Heart right ventricle (tissue), 12 donors: ENCODE data around the gene MTOR. TPM values are rescaled to one million over a fixed set of nuclear protein-coding genes. Genes with fewer than 3 reads are reported as not detected.

Experiments used
- polyA plus RNA-seq, 2 donors: library from polyadenylated mRNA; stranded (reverse); fragments of 200-250 nt; gene quantifications; one replicate each; pipeline ENCODE4 v1.2.3, GENCODE V29; 2013
- total RNA-seq, 10 donors: library from RNA; stranded (reverse); fragmentation: NEBNext Ultra II Directional in 3 of 10; extraction: Animal tissue kit (Norgen Biotek cat#: 25700) in 3 of 10; gene quantifications; one replicate each; pipeline versions ENCODE4 v1.2.1 to v1.2.4, GENCODE V29; 2021 to 2023
- donor health status: ischemic (EF 13 %, LVEDD 7.1; RV severe dilation, severe dysfunction).
- donor health status: healthy with polysubstance abuse.
- donor health status: DM: no; HTN: yes; CAD: no.
- donor health status: DM: no; HTN: no; CAD: no.
- donor health status: ischemic (EF 25% LVEDD 6.9; RV normal size, moderate dysfunction).
- donor health status: ischemic (EF 25% LVEDD 5.7; RV mildly dilated, moderate dysfunction).
- donor health status: healthy.
- donor health status: nonischemic (EF 11% LVEDD 7.7; RV severe dilation, severe dysfunction).
- donor health status: DM: yes; HTN: yes; CAD: no.
- donor health status: PGD.
- donor health status: ischemic (EF 29% LVEDD 5.4; RV normal size, mild dysfunction).
- donor health status: nonischemic (EF 23%, LVEDD 6.1; RV moderate dilation, normal function).

Gene MTOR
- total and polyA plus RNA-seq, 12 donors: 18.7 to 42.7 (median 36.3) TPM

Other genes starting within 250 kb of the MTOR start
- gene TARDBP, start 249.9 kb downstream of the MTOR start, total RNA-seq: 100 to 1,000 TPM in 6 of 10 donors, 10 to 100 TPM in 4; 77.4 to 138 (median 108) TPM
- 10 to 100 TPM; 66.0 to 96.9 TPM for gene TARDBP, start 249.9 kb downstream of the MTOR start, polyA plus RNA-seq
- gene MASP2, start 215.3 kb downstream of the MTOR start, total RNA-seq: not detected
- gene MASP2, start 215.3 kb downstream of the MTOR start, polyA plus RNA-seq: under 1 TPM in 1 of 2 donors, not detected in 1; 0.01 TPM
- gene SRM, start 202.5 kb downstream of the MTOR start, total RNA-seq: 10 to 100 TPM; 35.4 to 80.6 (median 49.8) TPM
- gene SRM, start 202.5 kb downstream of the MTOR start, polyA plus RNA-seq: 100 to 1,000 TPM in 1 of 2 donors, 10 to 100 TPM in 1; 88.4 to 158 TPM
- 10 to 100 TPM; 18.4 to 26.5 (median 21.4) TPM for gene EXOSC10, start 162.7 kb downstream of the MTOR start, total RNA-seq
- 10 to 100 TPM; 20.3 to 34.7 TPM for gene EXOSC10, start 162.7 kb downstream of the MTOR start, polyA plus RNA-seq
- gene ANGPTL7, start 73.2 kb downstream of the MTOR start, total RNA-seq: 1 to 10 TPM in 3 of 10 donors, under 1 TPM in 5, not detected in 2; 0.17 to 2.3 (median 0.89) TPM
- gene ANGPTL7, start 73.2 kb downstream of the MTOR start, polyA plus RNA-seq: under 1 TPM; 0.15 to 0.28 TPM
- 10 to 100 TPM in 9 of 10 donors, 1 to 10 TPM in 1; 10.0 to 17.4 (median 11.9) TPM for gene UBIAD1, start 10.6 kb upstream of the MTOR start, total RNA-seq
- 10 to 100 TPM in 1 of 2 donors, 1 to 10 TPM in 1; 4.9 to 10.1 TPM for gene UBIAD1, start 10.6 kb upstream of the MTOR start, polyA plus RNA-seq
- under 1 TPM in 6 of 10 donors, not detected in 4; 0.05 to 0.21 (median 0.10) TPM for gene DISP3, start 216.6 kb upstream of the MTOR start, total RNA-seq
- under 1 TPM in 1 of 2 donors, not detected in 1; 0.22 TPM for gene DISP3, start 216.6 kb upstream of the MTOR start, polyA plus RNA-seq